Activated naive CD4-positive, alpha-beta T cell treated with Interleukin-2 at 50 U/mL for 16 hours (primary cell): ENCODE data around the gene BOK.

Experiments used
- DNase-seq: peaks from one replicate; pipeline ENCODE4 v3.0.0-alpha.2; 2020

The BOK gene

DNA sequence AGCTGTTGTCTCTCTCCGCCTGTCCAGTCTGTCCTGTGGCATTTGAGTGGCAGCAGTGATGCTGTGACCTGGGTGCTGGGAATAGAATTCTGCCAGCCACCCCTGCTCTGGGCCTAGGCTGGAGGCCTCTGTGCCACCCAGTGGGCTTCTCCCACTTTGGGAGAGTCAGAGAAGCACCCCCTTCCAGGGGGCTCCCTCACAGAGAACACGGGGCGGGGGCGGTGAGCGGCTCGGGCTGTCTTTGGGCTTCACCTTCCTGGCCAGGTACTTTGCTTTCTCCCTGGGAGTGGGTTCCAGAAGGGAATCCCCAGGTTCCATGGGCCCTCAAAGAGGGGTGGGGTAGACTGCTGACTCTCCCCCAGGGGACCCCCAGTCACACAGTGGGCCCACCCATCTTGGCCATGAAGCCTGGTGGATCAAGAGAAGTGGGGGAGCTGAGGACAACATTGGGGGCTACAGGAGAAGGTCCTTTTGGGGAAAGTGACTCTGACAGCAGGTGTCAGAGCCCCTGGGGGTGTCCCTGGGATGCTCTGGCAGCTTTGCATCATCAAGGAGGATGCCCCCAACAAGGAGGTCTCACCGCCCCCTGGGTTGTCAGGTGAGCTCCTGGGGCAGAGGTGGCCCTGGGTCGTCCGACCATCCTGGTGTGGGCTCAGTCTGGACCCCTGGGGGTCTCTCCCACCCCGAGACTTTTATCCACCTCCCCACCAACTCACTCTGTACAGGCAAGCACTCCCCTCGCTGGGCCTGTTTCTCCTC is 18.8 kb upstream of the BOK start:
- DNase-seq: no peak

DNA sequence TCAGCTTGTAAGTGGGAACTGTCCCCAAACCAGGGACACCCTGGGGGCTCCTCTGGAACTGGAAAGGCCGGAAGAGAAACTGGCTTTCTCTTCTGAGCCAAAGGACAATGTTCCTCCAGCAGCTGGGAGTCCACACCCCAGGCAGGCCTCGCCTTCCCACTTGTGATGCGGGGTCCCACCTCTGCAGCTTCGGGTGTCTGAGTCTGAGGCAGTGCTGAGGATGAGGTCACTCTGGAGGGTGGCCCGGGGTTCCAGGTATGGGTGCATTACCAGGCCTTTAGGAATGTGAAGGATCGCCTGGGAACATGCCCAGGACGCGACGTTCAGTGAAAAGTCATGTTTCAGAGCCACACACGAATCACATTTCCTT is 18.2 kb upstream of the BOK start:
- no peak for DNase-seq

DNA sequence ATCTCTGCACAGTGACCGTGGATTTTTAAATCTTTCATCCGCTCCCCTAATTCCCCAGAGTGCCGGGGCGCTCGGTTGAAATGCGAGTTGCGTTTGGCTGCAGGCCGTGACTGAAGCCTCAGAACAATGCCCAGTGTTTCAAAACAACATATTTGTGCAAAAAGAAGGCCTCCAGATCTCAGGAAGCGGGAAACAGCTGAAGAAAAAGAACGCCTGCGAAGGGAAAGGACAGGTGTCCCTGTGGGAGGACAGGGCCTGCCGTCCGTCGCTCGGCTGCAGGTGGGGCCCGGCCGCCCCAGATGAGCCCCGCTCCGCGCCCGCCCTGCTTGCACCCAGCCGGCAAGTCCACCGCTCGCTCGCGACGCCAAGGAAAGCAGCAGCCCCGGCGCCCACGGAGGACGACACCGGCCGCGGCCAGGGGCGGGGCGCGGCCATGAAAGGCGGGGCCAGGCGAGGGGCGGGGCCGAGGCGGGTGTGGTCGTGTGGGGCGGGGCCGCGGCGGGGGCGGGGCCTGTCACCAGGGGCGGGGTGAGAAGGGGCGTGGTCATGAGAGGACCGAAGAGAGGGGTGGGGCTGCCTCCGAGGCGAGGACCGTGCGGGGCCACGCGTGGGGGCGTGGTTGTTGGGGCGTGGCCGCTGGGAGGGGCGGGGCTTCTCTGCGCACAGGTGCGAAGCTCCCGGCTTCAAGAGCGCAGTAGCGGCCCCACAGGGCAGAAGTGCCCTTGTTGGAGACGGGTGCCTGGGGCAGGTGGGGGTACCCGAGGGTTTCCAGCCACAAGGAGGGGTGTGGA is 17.6 kb upstream of the BOK start:
- peak; percentile 50 for DNase-seq

GRCh38 chr2:241541564-241542277 is 16.8 kb upstream of the BOK start:
- no peak for DNase-seq

GRCh38 chr2:241542278-241542605 is 16.3 kb upstream of the BOK start:
- no peak for DNase-seq

- no peak for DNase-seq
Measured at GRCh38 chr2:241545106-241545505, 13.4 kb upstream of the BOK start.

- no peak for DNase-seq
Measured at GRCh38 chr2:241545523-241546473, 12.7 kb upstream of the BOK start.

DNA sequence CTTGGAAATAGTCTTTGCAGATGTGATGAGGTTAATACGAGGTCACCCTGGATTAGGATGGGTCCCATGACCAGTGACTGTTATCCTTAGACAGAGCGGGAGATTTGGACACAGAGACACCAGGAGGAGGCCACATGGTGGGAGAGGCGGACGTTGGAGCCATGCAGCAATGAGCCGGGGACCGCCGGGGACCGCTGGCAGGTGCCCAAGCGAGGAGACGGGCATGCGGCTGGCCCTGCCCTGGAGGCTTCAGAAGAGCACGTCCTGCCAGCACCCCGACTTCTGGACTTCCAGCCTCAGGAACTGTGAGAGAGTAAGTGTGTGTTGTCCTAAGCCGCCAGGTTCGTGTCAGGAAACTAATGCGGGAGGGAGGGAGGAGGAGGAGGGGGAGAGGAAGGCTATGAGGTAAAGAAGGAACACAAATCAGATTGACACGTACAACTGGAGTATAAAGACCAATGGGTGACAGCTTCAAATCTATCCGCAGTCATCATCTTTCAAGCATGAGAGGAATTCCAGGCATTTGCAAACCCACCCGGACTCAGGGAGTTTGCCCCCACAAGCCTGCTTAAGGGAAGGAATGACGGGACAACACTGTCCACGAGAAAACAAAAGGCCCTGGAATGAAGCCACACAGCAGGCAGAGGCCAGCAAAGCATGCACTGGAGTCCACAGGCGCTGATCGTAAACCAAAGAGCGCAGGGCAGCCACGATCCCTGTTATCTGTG is 11.6 kb upstream of the BOK start:
- no peak for DNase-seq

- no peak for DNase-seq
Measured at GRCh38 chr2:241547781-241548450, 10.6 kb upstream of the BOK start.

DNA sequence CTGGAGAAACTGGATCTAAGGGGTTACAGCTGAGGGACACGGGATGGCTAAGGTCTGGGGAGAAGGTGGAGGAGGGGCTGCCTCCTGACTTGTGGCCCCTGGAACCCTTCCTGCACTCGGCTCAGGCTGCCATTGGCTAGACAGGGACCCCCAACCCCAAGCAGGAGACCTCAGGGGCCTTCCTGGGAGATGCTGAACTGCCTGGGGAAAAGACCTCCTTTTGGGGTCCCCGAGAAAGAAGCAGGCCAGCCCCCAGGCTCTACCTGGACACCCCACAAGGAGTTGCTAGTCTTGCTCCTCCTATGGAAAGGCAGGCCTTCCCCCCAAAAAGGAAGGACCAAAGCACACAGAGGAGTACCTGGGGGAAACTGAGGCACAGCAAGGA is 10.1 kb upstream of the BOK start:
- no peak for DNase-seq

GRCh38 chr2:241550616-241551580 is 7.6 kb upstream of the BOK start:
- no peak for DNase-seq

DNA sequence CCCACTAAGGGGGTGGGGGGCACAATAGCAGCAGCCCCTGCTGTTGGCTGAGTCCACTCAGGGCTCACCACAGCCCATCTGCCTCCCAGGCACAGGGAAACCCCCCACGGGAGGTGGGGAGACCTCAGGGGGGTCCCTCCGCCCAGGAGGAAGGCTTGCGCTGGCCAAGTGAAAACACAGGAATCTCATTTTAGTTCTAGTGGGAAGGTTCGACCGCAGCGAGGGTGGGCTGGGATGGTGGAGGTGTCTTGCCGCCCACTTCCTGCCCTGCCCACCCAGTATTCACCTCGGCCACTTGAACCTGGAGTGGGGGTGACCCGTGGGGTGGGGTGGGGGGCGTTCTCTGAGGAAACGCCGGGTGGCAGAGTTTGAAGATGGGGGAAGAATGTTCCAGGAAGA is 6.9 kb upstream of the BOK start:
- no peak for DNase-seq

GRCh38 chr2:241551998-241552737 is 6.4 kb upstream of the BOK start:
- no peak for DNase-seq

DNA sequence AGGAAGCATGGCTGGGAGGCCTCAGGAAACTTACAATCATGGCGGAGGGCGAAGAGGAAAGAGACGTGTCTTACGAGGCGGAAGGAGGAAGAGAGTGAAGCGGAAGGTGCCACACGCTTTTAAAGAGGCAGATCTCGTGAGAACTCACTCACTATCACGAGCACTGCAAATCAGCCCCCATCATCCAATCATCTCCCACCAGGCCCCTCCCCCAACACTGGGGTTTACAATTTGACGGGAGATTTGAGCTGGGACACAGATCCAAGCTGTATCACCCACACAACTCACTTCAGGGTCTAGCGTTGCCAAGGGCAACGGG is 5.1 kb upstream of the BOK start:
- no peak for DNase-seq

DNA sequence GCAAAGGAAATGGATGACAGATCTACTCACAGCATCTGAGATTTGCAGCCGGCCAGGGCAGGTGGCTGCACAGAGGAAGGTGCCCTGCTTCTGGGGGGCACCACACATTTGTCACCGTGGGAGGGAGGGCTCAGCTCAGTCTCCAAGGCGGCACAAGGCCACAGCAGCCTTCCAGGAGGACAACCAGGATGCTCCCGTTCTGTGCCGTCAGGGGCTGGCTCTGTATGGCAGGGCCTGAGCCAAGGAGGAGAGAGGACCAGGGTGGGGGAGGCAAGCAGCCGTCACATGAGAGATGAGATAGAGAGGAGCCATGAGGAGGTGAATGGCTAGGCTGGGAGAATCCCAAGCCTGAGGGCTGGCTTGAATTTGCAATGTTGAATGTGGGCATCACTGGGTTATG is 4.6 kb upstream of the BOK start:
- no peak for DNase-seq

- DNase-seq: no peak
Measured at GRCh38 chr2:241554610-241555322, 3.8 kb upstream of the BOK start.

- no peak for DNase-seq
Measured at GRCh38 chr2:241555711-241556110, 2.8 kb upstream of the BOK start.

DNA sequence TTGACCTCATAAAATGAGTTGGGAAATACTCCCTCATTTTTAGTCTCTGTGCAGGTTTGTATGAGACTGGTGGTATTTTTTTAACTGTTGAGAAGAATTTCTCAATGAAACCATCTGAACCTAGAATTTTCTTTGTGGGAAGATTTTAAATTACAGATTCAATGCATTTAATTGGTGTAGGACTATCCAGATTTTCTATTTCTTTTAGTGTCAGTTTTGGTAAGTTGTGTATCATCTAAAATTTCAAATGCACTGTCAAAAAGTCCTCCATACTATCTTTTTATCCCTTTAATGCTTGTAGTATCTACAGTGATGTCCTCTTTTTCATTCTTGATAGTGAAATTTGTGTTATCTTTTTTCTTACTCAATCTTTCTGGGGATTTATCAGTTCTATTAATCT is 1.8 kb upstream of the BOK start:
- DNase-seq: no peak
